GM13977 (cell line): ENCODE data around the gene MAP3K4.
A peak's percentile ranks its signal among the peaks of the same experiment; 100 is the strongest.

Experiments
- DNase-seq: peaks from one replicate; pipeline ENCODE4 v3.0.0; 2012; ENCODE audit warnings: low spot score
- CTCF ChIP-seq: IDR thresholded peaks from 2 replicates; pipeline ENCODE4 v1.5.1; 2012; ENCODE audit warnings: mild to moderate bottlenecking, control low read depth; ENCODE audit not compliant: insufficient read depth; ENCODE audit errors: extremely low read depth, missing control alignments
- in situ Hi-C: fragments of 300-500 bp; cut with MboI; formaldehyde crosslinking; loops from one replicate; pipeline ENCODE4 v1.12.0; 2022; ENCODE audit warnings: low sequenced_read_pairs, low pct_unique_long_range_greater_than_20kb, mixed read lengths, inconsistent platforms; ENCODE audit not compliant: unreplicated experiment

Gene MAP3K4

GRCh38 chr6:161152527-161152862 is 160.9 kb downstream of the MAP3K4 start:
- no peak for TF ChIP-seq CTCF
- no peak for DNase-seq
- in situ Hi-C loops = no loop called here

- peak; percentile 64 for DNase-seq
Observed at GRCh38 chr6:161152907-161153662, 161.5 kb downstream of the MAP3K4 start.

GRCh38 chr6:161153725-161154124 is 162.2 kb downstream of the MAP3K4 start:
- no peak for DNase-seq
- TF ChIP-seq CTCF = no peak
- in situ Hi-C loops = no loop called here

More at GRCh38 chr6:161152907-161153662, 161.5 kb downstream of the MAP3K4 start:
- in situ Hi-C loops = no loop called here
- TF ChIP-seq CTCF = peak; percentile 62

- in situ Hi-C loops = no loop called here
- no peak for DNase-seq
- no peak for TF ChIP-seq CTCF
Observed at GRCh38 chr6:161154796-161155335, 163.3 kb downstream of the MAP3K4 start.

GRCh38 chr6:161161121-161161520 is 169.6 kb downstream of the MAP3K4 start:
- in situ Hi-C loops = no loop called here
- no peak for DNase-seq
- TF ChIP-seq CTCF = no peak

GRCh38 chr6:161161889-161162624 is 170.5 kb downstream of the MAP3K4 start:
- TF ChIP-seq CTCF = no peak
- in situ Hi-C loops = no loop called here
- no peak for DNase-seq
